GM18502 (cell line): ENCODE data around the gene PRKG1.

Experiments
- ATAC-seq: cut with Tn5 transposase; IDR thresholded peaks from one replicate; pipeline ENCODE4 v1.9.1; 2021; ENCODE audit warnings: mild to moderate bottlenecking; ENCODE audit not compliant: unreplicated experiment, poor library complexity

PRKG1 gene

GRCh38 chr10:51075873-51076229 lies 1.6 kb downstream of the PRKG1 start:
- ATAC-seq = no peak

DNA sequence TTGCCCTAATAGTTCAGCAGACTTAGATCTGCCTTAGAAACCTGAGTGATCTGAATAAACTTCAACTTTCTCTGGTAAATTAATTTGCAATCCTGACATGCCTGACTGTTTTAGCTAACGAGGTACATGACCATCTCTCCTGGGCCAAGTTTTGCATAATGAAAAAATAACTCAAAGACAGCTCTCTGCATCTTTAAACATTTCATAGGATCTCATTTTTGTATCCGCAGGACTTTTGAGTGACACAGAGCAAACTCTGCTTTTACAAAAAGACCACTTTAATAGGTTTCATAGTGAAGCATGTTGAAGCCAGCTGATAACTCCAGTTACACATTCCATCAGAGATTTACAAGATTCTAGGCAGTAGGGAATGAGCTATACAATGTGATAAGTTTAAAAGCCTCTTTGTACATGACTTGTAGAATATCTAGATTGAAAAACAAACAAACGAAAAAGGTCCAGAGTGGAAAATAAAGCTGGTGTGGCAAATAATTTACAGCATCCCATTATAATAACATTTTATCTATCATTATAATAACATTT lies 2.1 kb downstream of the PRKG1 start:
- ATAC-seq = no peak

- ATAC-seq = no peak
These were observed 2.8 kb downstream of the PRKG1 start for GRCh38 chr10:51077074-51077473.

DNA sequence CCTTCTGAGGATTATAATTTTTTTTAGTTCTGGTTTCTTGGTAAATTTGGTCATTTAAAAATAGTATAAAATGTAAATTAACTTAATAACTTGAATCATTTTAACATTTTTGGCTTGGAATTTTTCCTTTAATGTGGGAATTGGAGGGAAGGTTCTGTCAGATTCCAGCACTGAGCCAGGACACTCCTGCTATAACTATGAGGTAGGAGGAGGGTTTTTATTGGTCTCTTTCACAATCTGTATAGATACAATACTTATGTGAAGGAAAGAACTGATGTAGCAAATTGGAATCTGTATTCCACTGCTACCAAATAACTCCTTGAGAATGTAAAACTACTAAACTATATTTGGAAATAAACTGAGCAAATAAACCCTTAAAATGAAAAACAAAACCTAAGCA lies 3.2 kb downstream of the PRKG1 start:
- no peak for ATAC-seq

DNA sequence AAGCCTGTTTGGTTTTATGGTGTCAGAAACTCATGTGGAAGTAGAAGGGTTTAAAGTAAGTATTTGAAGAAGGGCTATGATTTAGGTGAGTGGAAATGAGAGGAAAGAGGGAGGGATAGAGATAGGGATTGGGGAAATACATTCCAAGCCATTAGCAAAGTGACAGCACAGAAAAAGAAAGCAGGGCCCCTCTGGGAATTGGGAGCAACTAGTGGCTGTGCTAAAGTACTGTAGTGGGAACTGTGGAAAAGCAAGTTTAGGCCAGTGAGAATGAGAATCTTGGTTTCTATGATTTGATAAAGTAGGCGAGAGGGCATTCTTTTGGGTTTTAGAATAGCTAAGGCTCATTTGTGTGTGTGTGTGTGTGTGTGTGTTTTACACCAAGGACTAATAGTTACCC lies 5.0 kb downstream of the PRKG1 start:
- no peak for ATAC-seq

DNA sequence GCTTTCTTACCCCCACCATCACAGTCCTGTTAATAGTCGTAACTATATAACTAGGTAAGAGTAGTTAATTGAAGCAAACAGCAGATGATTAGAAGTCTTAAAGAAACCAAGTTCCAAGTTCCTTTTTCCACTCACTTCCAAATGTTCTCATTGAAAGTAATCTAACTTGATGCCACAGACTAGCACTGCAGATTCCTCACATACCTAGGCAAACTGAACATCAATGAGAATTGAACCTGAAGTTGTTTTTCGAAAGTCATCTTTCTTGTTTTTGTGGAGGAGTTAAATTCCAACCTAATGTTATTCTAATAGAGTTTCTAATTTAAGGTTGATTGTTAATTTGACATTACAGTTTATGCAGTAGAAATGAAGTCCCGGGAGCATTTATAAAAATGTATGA lies 5.5 kb downstream of the PRKG1 start:
- ATAC-seq = no peak

- ATAC-seq = no peak
These were observed 6.2 kb downstream of the PRKG1 start for GRCh38 chr10:51080311-51081006.

- ATAC-seq = no peak
These were observed 8.6 kb downstream of the PRKG1 start for GRCh38 chr10:51082857-51083256.

- ATAC-seq = no peak
These were observed 9.1 kb downstream of the PRKG1 start for GRCh38 chr10:51083356-51083853.

DNA sequence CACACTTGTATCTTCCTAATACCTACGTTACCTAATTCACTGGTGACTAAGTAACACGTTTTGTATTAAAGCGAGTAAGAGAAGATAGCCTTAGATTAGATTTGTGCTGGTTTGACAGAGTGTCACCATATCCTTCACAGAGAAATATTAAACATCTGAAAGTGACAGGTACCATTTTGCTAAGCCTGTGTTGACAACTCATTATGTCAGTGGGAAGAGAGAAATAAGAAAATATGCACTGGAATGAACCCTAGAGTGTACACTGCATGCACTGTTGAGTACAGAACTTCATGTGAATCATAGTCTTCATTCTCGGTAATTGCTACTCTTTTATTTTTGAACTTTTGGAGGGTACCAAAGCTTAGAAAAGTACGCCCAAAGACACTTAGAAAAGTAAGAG lies 10.9 kb downstream of the PRKG1 start:
- no peak for ATAC-seq

DNA sequence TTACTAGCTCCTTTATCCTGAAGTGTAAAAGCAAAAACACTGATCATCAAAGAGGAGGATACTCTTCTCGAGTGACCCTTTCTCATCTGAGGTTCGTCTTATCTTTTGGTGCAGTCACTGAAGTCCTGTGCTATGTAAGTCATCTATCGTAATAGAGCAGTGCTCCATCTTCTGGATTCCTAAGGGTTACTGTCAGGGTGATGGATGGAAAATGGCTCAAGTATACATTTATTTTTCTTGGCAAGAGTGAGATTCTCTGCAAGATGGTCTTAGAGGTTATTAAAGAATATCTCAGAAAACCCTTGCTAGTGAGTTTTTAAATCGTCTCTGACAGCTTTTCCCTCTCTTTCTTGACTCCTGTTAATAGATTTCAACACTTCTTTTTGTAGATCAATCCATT lies 12.4 kb downstream of the PRKG1 start:
- no peak for ATAC-seq

- no peak for ATAC-seq
These were observed 12.8 kb downstream of the PRKG1 start for GRCh38 chr10:51087114-51087513.

DNA sequence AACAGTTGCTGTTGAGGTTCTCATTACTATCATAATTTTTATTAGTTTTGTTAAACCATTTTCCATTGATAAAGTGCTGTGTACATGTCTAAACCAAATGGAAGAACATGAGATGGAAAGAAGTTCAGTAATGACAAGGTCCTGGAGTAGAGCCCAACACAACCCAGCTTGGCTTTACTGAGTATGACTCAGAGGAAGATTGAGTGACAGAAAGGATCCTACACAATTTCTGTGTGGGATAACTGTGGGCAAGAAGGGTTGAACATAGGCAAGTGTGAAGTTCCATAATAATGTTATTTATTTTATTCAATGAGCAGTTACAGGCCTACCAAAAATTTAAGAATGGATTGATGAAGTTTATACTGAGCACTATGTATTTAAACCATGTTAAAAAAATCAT lies 15.9 kb downstream of the PRKG1 start:
- no peak for ATAC-seq

GRCh38 chr10:51092402-51092801 lies 18.1 kb downstream of the PRKG1 start:
- no peak for ATAC-seq

DNA sequence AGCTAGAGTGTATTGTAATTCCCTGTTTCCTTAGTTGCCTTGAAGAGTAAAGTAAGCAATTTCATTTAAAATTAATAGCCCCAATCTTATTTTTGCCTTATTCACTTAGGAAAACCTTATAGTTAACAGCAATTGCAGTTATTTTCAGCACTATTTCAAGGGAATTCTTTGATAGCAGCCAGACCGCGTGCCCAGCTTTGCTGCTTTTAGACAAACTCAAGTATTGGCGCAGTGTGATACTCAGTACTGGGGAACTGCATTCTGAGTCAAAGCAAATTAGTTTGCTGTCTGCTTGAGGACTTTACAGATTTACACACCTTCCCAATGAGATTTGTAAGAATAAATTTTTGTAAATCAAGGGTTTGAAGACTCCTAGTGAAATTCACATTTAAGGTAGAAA lies 21.2 kb downstream of the PRKG1 start:
- ATAC-seq = no peak

- ATAC-seq = no peak
These were observed 23.3 kb downstream of the PRKG1 start for GRCh38 chr10:51097546-51097945.

DNA sequence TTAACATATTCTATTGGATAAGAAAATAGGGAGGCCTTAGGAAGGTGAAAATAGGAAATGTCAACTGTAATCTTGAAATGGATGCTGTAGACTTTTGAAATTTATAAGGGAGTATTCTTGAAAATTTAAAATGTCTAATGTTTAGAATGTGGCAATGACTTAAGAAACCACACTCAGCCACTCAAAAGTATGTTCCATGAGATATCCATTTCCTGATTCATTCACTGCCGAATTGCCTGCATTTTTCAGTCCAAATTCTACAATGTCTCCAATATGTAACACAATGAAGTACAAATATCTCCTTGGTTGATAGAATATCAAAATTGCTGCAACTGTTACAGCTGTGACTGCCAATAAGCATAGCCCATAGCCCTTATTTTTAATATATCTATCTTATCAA lies 25.9 kb downstream of the PRKG1 start:
- no peak for ATAC-seq

- ATAC-seq = no peak
These were observed 29.4 kb downstream of the PRKG1 start for GRCh38 chr10:51103554-51104217.

DNA sequence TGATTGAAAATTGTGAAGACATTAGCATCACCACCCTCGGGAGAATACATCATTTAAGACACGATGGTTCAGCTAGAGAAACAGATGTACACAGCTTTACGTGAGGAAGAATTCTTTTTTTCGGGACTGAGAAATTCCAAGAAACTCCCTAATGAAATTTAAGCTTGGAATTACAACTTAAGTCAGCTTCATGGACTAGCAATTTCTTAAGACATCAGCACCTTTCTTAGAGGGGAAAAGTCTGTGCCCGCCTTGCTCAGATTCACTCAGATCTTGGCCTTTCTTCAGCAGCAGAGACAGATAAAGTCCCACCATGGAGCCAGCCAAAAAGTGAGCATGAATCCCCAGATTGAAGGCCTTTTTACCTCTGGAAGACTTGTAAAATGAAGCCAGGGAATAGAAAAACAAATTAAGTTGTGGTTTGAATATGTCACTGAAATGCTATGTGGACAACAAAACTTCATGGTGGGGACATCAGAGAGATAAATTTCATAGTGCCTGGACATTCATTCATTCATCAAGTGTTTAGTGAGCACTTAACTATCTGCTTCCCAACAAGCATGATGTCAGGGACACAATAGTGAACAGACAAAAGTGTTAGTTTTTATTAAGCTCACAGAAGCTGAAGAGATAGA lies 32.1 kb downstream of the PRKG1 start:
- ATAC-seq = no peak

DNA sequence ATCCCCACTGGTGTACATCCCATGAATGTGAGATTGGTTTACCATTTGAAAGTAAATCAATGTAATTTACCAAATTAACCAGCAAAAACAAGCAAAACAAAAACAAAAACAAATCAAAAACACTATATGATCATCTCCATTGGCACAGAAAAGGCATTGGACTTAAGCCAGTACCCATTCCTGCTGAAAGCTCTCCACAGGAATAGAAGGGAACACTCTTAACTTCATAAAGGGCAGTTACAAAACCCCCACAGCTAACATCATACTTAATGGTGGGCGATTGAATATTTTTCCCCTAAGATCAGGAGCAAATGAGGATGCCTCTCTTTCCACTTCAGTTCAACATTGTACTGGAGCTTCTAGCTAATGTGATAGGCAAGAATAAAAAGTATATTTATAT lies 34.1 kb downstream of the PRKG1 start:
- no peak for ATAC-seq

DNA sequence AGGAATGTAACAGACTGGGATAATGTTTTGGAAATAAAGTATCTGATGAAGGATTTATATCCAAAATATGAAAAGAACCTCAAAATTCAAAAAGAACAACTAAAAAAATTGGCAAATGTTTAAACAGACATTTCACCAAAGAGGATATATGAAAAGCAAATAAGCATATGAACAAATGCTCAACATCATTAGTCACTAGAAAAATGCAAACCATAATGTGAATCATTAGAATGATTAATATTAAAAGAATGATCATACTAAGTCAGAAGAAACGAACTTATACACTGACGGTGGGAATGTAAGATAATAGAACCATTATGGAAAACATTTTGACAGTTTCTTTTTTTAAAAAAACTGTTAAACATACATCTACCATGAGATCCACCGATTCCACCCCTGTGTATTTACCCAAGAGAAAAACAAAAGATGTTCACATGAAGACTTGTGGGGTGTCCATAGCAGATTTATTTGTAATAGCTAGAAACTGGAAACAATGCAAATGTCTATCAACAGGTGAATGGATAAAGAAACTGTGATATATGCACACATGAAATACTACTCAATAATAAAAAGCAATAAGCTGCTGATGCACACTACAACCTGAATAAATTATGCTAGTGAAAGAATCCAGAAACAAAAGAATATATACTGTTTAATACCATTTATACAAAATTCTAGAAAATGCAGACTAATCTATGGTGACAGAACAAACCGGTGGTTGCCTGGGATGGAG lies 35.7 kb downstream of the PRKG1 start:
- ATAC-seq = no peak
